Heart right ventricle (tissue), 16 donors: ENCODE data around the gene HJV. TPM values are rescaled to one million over a fixed set of nuclear protein-coding genes. Genes with fewer than 3 reads are reported as not detected.

Experiments
- ATAC-seq, 8 donors: fragments of 200-7000 bp; cut with Tn5 transposase; one replicate each; pipeline ENCODE4 v1.9.1; 2020; ENCODE audit warnings: mild to moderate bottlenecking in 8 of 8, moderate library complexity in 8 of 8, moderate number of reproducible peaks in 1 of 8
- DNase-seq, 2 donors: peaks; one replicate each; pipeline ENCODE4 v3.0.0-alpha.2; 2020
- H3K27ac ChIP-seq, 10 donors: fragments of 200-600 bp; sonication (generic) in 2 of 10; one replicate each; pipeline versions ENCODE4 v1.5.0 to v1.8.0; 2020 to 2022; ENCODE audit warnings: mild to moderate bottlenecking in 3 of 10
- H3K27me3 ChIP-seq, 7 donors: fragments of 200-600 bp; one replicate each; pipeline ENCODE4 v1.8.0; 2021 to 2022; ENCODE audit warnings: mild to moderate bottlenecking in 2 of 7
- H3K36me3 ChIP-seq, 9 donors: fragments of 200-600 bp; sonication (generic) in 1 of 9; one replicate each; pipeline versions ENCODE4 v1.5.0 to v1.8.0; 2020 to 2022; ENCODE audit warnings: mild to moderate bottlenecking in 2 of 9
- H3K4me1 ChIP-seq, 9 donors: fragments of 200-600 bp; sonication (generic) in 1 of 9; one replicate each; pipeline versions ENCODE4 v1.5.0 to v1.8.0; 2020 to 2022; ENCODE audit warnings: mild to moderate bottlenecking in 4 of 9
- H3K4me3 ChIP-seq, 10 donors: fragments of 200-600 bp; sonication (generic) in 2 of 10; one replicate each; pipeline versions ENCODE4 v1.5.0 to v1.8.0; 2020 to 2022; ENCODE audit warnings: mild to moderate bottlenecking in 7 of 10, moderate library complexity in 2 of 10
- H3K9me3 ChIP-seq, 11 donors: fragments of 200-600 bp in 10 of 11; sonication (generic) in 2 of 11; one replicate each; pipeline versions ENCODE4 v1.5.0 to v1.8.0; 2013 to 2022; ENCODE audit warnings: mild to moderate bottlenecking in 2 of 11, control low read depth in 1 of 11, moderate library complexity in 1 of 11
- WGBS, 2 donors: extraction: QIAGEN DNeasy Blood & Tissue Kit; methylation state at CpG; one replicate each; pipeline ENCODE4 v1.1.7; 2013; ENCODE audit warnings: inconsistent platforms in 1 of 2; 5-methylcytosine and 5-hydroxymethylcytosine counted together
- intact Hi-C, 10 donors: fragments of 100-400 bp; cut with DNase I; formaldehyde crosslinking; loops; one replicate each; pipeline versions ENCODE4 v1.11.1 to v1.14.2; 2022
- polyA plus RNA-seq, 2 donors: library from polyadenylated mRNA; stranded (reverse); fragments of 200-250 nt; gene quantifications; one replicate each; pipeline ENCODE4 v1.2.3, GENCODE V29; 2013
- total RNA-seq, 10 donors: library from RNA; stranded (reverse); fragmentation: NEBNext Ultra II Directional in 3 of 10; extraction: Animal tissue kit (Norgen Biotek cat#: 25700) in 3 of 10; gene quantifications; one replicate each; pipeline versions ENCODE4 v1.2.1 to v1.2.4, GENCODE V29; 2021 to 2023
- TF ChIP-seq, protein P1 (sequence below), 9 donors: fragments of 200-600 bp; sonication (generic) in 2 of 9; IDR thresholded peaks; one replicate each; pipeline versions ENCODE4 v1.5.0 to v1.8.0; 2021 to 2022; ENCODE audit warnings: antibody characterized with exemption in 9 of 9, mild to moderate bottlenecking in 5 of 9, moderate library complexity in 1 of 9
- donor health status: Arrhythmogenic right ventricular cardiomyopathy.
- donor health status: ischemic (EF 13 %, LVEDD 7.1; RV severe dilation, severe dysfunction).
- donor health status: healthy with polysubstance abuse.
- donor health status: DM: no; HTN: yes; CAD: no.
- donor health status: DM: no; HTN: no; CAD: no.
- donor health status: ischemic (EF 25% LVEDD 6.9; RV normal size, moderate dysfunction).
- donor health status: ischemic (EF 25% LVEDD 5.7; RV mildly dilated, moderate dysfunction).
- donor health status: healthy.
- donor health status: DM: yes; HTN: yes; CAD: no.
- donor health status: Ischemic cardiomyopathy.
- donor health status: ischemic (EF 35%, LVEDD 5.7; RV mildly dilated, moderate dysfunction).
- donor health status: nonischemic (EF 11% LVEDD 7.7; RV severe dilation, severe dysfunction).
- donor health status: DM: yes; HTN: yes; CAD: no.
- donor health status: PGD.
- donor health status: ischemic (EF 29% LVEDD 5.4; RV normal size, mild dysfunction).
- donor health status: nonischemic (EF 23%, LVEDD 6.1; RV moderate dilation, normal function).

Gene HJV
- total and polyA plus RNA-seq, 12 donors = 0.52 to 115 (median 68.2) TPM

DNA sequence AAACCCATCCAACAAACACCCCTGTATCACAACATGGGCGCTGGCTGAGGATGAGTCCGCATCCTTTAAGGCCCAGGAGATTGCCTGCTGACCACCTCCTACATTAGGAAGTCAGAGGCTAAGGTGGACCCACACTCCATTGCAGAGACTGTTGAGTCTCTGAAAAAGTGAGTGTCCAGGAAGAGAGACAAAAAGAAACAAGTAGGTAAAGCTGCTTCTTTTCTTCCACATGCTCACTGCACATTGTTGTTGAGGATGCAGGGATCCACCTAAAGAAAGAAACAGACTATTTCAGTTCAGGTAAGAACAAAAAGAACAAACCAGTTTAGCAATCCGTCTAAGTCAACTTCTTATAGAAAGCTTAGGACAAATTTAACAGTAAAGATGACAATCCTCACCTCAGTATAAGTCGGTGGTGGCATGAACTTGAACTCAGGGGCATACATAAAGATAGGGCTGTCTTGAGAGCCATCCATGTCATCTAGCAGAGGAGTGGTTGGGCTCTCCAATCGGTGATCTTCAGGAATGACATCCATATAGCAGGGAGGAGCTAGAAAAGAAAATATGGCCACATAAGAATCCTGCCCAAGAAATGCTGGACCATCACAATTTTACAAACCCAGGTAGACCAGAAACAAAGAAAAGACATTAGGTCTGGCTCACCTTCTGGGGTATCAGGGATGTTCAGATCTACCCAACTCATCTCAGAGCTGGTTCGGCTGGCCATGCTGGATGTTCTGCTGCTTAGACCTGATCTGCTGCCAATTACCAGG, 27.7 kb downstream of the HJV start:
- no peak for DNase-seq
- H3K4me1 ChIP-seq = peaks cover 5 to 64% (median 42%) of the 10 kb centered on the region in 9 donors
- peak overlapping the region; percentile 70 to 90 (median 76) for H3K4me3 ChIP-seq
- intact Hi-C loops = no loop called here
- peaks cover 8 to 42% (median 35%) of the 10 kb centered on the region in 9 donors for H3K36me3 ChIP-seq
- H3K27ac ChIP-seq = peak overlapping the region; percentile 89 to 98 (median 97)
- no peaks in the 10 kb centered on the region for H3K9me3 ChIP-seq
- WGBS, 2 donors = 8 to 12% methylated on average over 6 of the region's 6 CpGs
- no peak for ATAC-seq
- TF ChIP-seq, protein P1, sequence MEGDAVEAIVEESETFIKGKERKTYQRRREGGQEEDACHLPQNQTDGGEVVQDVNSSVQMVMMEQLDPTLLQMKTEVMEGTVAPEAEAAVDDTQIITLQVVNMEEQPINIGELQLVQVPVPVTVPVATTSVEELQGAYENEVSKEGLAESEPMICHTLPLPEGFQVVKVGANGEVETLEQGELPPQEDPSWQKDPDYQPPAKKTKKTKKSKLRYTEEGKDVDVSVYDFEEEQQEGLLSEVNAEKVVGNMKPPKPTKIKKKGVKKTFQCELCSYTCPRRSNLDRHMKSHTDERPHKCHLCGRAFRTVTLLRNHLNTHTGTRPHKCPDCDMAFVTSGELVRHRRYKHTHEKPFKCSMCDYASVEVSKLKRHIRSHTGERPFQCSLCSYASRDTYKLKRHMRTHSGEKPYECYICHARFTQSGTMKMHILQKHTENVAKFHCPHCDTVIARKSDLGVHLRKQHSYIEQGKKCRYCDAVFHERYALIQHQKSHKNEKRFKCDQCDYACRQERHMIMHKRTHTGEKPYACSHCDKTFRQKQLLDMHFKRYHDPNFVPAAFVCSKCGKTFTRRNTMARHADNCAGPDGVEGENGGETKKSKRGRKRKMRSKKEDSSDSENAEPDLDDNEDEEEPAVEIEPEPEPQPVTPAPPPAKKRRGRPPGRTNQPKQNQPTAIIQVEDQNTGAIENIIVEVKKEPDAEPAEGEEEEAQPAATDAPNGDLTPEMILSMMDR (IDR thresholded peaks at IDR 0.05) = no peak
- no peaks in the 10 kb centered on the region for H3K27me3 ChIP-seq

DNA sequence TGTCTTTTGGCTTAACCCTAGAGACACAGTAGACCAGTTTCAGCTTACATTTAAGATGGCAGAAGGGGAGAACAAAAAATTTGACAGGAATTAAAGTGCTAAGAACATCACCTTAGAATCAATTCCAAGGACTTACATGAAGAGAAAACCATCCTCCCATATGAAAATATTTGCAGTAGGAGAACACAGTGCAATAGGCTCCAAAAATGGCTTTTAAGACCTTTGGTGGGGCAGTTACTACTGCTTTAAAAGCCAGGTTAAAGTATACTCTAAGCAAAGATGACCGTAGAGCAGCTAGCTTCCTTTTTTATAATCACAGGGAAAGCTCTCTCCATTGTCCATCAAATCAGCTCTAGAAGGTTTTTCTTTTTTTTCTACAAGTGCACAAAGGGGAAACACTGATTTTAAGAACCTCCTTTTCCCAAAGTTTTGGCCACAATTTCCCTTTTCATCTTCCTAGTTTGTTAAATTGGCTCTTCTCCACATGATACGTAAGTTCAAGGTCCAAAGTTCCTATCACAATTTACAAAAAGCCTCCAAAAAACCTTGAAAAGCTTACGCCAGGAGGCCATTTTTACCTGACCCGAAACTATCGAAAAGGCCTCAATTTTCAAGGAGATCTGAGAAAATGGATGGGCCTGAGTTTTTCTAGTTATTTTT, 28.4 kb downstream of the HJV start:
- Histone ChIP-seq H3K9me3 (no peaks in the 10 kb centered on the region), H3K27me3 (no peaks in the 10 kb centered on the region), H3K36me3 (peaks cover 8 to 42% (median 35%) of the 10 kb centered on the region in 9 donors), H3K27ac (peak overlapping the region; percentile 89 to 98 (median 97)), H3K4me1 (peaks cover 0 to 64% (median 35%) of the 10 kb centered on the region in 9 donors), H3K4me3 (peak overlapping the region; percentile 70 to 90 (median 76))
- TF ChIP-seq, protein P1 (IDR thresholded peaks at IDR 0.05) = no peak
- intact Hi-C loops = no loop called here
- ATAC-seq = no peak
- WGBS, 2 donors = 27 to 29% methylated on average over 5 of the region's 5 CpGs
- no peak for DNase-seq

- no peak for DNase-seq
- Histone ChIP-seq H3K4me3 (peak overlapping the region; percentile 70 to 90 (median 76)), H3K36me3 (peaks cover 8 to 42% (median 35%) of the 10 kb centered on the region in 9 donors), H3K27ac (peak overlapping the region; percentile 89 to 98 (median 97)), H3K4me1 (peaks cover 0 to 64% (median 30%) of the 10 kb centered on the region in 9 donors), H3K27me3 (no peaks in the 10 kb centered on the region), H3K9me3 (no peaks in the 10 kb centered on the region)
- 54 to 75% methylated on average over 1 of the region's 1 CpG for WGBS, 2 donors
- ATAC-seq = no peak
- intact Hi-C loops = no loop called here
- TF ChIP-seq, protein P1 (IDR thresholded peaks at IDR 0.05) = no peak
Observed at GRCh38 chr1:145992502-145992936, 29.0 kb downstream of the HJV start.

GRCh38 chr1:145991735-145992412, 29.7 kb downstream of the HJV start:
- Histone ChIP-seq H3K4me3 (peak overlapping the region in 9 of 10 donors; percentile 70 to 90 (median 76)), H3K9me3 (no peaks in the 10 kb centered on the region), H3K27me3 (no peaks in the 10 kb centered on the region), H3K36me3 (peaks cover 8 to 42% (median 35%) of the 10 kb centered on the region in 9 donors), H3K4me1 (peaks cover 0 to 66% (median 31%) of the 10 kb centered on the region in 9 donors), H3K27ac (peak overlapping the region; percentile 61 to 98 (median 97))
- ATAC-seq = peak in 2 of 8 donors; percentile 3 to 20
- WGBS, 2 donors = 51 to 55% methylated on average over 10 of the region's 10 CpGs
- no peak for DNase-seq
- TF ChIP-seq, protein P1 (IDR thresholded peaks at IDR 0.05) = no peak
- intact Hi-C loops = no loop called here
